ENCODE measurements around the gene ZNF143. TPM values are rescaled to one million over a fixed set of nuclear protein-coding genes. Genes with fewer than 3 reads are reported as not detected.
A peak's percentile ranks its signal among the peaks of the same experiment; 100 is the strongest.
"Not testable (repeated sequence)": the region's sequence is repeated elsewhere in the genome, so short reads cannot be mapped to it uniquely, and the experiment has no call there.

ZNF143 gene
- total RNA-seq, 1 donor from 2014 or later: 30.3 TPM

GRCh38 chr11:9506489-9507276 is 45.9 kb downstream of the ZNF143 start:
- Mint-ChIP-seq H3K27me3 (no peaks in the 10 kb centered on the region), H3K27ac (peak overlapping the region; percentile 63), H3K4me3 (no peak overlapping the region), H3K4me1 (ENCODE audit: unreplicated experiment) (peaks cover 12% of the 10 kb centered on the region), H3K9me3 (no peaks in the 10 kb centered on the region), H3K36me3 (peaks cover 22% of the 10 kb centered on the region)
- TF ChIP-seq, protein P1, sequence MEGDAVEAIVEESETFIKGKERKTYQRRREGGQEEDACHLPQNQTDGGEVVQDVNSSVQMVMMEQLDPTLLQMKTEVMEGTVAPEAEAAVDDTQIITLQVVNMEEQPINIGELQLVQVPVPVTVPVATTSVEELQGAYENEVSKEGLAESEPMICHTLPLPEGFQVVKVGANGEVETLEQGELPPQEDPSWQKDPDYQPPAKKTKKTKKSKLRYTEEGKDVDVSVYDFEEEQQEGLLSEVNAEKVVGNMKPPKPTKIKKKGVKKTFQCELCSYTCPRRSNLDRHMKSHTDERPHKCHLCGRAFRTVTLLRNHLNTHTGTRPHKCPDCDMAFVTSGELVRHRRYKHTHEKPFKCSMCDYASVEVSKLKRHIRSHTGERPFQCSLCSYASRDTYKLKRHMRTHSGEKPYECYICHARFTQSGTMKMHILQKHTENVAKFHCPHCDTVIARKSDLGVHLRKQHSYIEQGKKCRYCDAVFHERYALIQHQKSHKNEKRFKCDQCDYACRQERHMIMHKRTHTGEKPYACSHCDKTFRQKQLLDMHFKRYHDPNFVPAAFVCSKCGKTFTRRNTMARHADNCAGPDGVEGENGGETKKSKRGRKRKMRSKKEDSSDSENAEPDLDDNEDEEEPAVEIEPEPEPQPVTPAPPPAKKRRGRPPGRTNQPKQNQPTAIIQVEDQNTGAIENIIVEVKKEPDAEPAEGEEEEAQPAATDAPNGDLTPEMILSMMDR (conservative IDR thresholded peaks at IDR 0.05): peak; percentile 98
- DNase-seq (ENCODE audit: extremely low spot score, unreplicated experiment): peak; percentile 79

GRCh38 chr11:9507277-9507580 is 46.4 kb downstream of the ZNF143 start:
- H3K27ac Mint-ChIP-seq: no peak overlapping the region

GRCh38 chr11:9509041-9509440 is 48.2 kb downstream of the ZNF143 start:
- H3K4me3 Mint-ChIP-seq: no peak overlapping the region
- TF ChIP-seq, protein P1 (conservative IDR thresholded peaks at IDR 0.05): no peak
- H3K27me3 Mint-ChIP-seq: no peaks in the 10 kb centered on the region
- peak overlapping the region; percentile 47 for H3K27ac Mint-ChIP-seq
- peaks cover 34% of the 10 kb centered on the region for H3K36me3 Mint-ChIP-seq
- peaks cover 12% of the 10 kb centered on the region for H3K4me1 Mint-ChIP-seq (ENCODE audit: unreplicated experiment)
- H3K9me3 Mint-ChIP-seq: no peaks in the 10 kb centered on the region
- no peak for DNase-seq (ENCODE audit: extremely low spot score, unreplicated experiment)

More at GRCh38 chr11:9507277-9507580, 46.4 kb downstream of the ZNF143 start:
- TF ChIP-seq, protein P1 (conservative IDR thresholded peaks at IDR 0.05): no peak
- Mint-ChIP-seq H3K27me3 (no peaks in the 10 kb centered on the region), H3K9me3 (no peaks in the 10 kb centered on the region), H3K36me3 (peaks cover 21% of the 10 kb centered on the region), H3K4me1 (ENCODE audit: unreplicated experiment) (peaks cover 12% of the 10 kb centered on the region), H3K4me3 (no peak overlapping the region)
- no peak for DNase-seq (ENCODE audit: extremely low spot score, unreplicated experiment)

- Mint-ChIP-seq H3K27ac (peak overlapping the region; percentile 38), H3K36me3 (peaks cover 55% of the 10 kb centered on the region), H3K27me3 (no peaks in the 10 kb centered on the region), H3K4me3 (no peak overlapping the region), H3K4me1 (ENCODE audit: unreplicated experiment) (peaks cover 5% of the 10 kb centered on the region), H3K9me3 (no peaks in the 10 kb centered on the region)
- DNase-seq (ENCODE audit: extremely low spot score, unreplicated experiment): no peak
- TF ChIP-seq, protein P1 (conservative IDR thresholded peaks at IDR 0.05): no peak
Measured at GRCh38 chr11:9512370-9513019, 51.7 kb downstream of the ZNF143 start.

DNA sequence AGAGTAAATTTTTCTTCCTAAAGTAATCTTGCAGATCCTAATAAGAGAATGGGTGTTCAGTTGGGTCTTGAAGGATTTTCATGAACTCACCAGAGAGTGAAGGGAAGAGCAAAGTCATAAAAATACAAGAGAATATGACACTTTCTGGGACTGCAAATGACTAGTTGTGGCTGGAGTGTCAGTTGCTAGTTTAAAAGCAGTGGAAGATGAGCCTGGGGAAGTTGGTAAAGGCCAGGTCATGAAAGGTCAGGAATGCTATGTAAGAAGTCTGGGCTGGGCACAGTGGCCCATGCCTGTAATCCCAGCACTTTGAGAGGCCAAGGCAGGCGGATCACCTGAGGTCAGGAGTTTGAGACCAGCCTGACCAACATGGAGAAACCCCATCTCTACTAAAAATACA is 53.8 kb downstream of the ZNF143 start:
- not testable (repeated sequence) for H3K4me1 Mint-ChIP-seq (ENCODE audit: unreplicated experiment); DNase-seq (ENCODE audit: extremely low spot score, unreplicated experiment); H3K4me3 Mint-ChIP-seq; H3K9me3 Mint-ChIP-seq; H3K27ac Mint-ChIP-seq; H3K27me3 Mint-ChIP-seq
- peaks cover 53% of the 10 kb centered on the region for H3K36me3 Mint-ChIP-seq

GRCh38 chr11:9516113-9516512 is 55.3 kb downstream of the ZNF143 start:
- Mint-ChIP-seq H3K4me1 (ENCODE audit: unreplicated experiment) (no peaks in the 10 kb centered on the region), H3K4me3 (no peak overlapping the region), H3K27ac (peak overlapping the region; percentile 75), H3K27me3 (no peaks in the 10 kb centered on the region), H3K36me3 (peaks cover 49% of the 10 kb centered on the region), H3K9me3 (no peaks in the 10 kb centered on the region)
- DNase-seq (ENCODE audit: extremely low spot score, unreplicated experiment): no peak
- TF ChIP-seq, protein P1 (conservative IDR thresholded peaks at IDR 0.05): no peak

Measured in type B pancreatic cell (in vitro differentiated cells).